Measurements from ENCODE around the gene SOX4. TPM values are rescaled to one million over a fixed set of nuclear protein-coding genes. Genes with fewer than 3 reads are reported as not detected.
"Not testable (repeated sequence)": the region's sequence is repeated elsewhere in the genome, so short reads cannot be mapped to it uniquely, and the experiment has no call there.

Gene SOX4
- total RNA-seq (1 to 10 TPM; 1.9 to 6.9 (median 2.3) TPM), polyA plus RNA-seq (1 to 10 TPM in 1 of 3 donors, under 1 TPM in 2; 0.49 to 1.0 (median 1.00) TPM)
- long read RNA-seq, donor 1, full-length matches to known transcripts = 8 of 8 reads
- long read RNA-seq, donor 1, partial matches to known transcripts = 0 of 8 reads
- long read RNA-seq, donor 1, other reads (novel, unspliced or antisense) = 0 of 8 reads
- long read RNA-seq, donor 2, full-length matches to known transcripts = 9 of 9 reads
- long read RNA-seq, donor 2, partial matches to known transcripts = 0 of 9 reads
- long read RNA-seq, donor 2, other reads (novel, unspliced or antisense) = 0 of 9 reads

GRCh38 chr6:21593412-21593926, at the start of gene SOX4:
Gene SOX4 (plus strand): TSS chr6:21593751. CDS start chr6:21594535, 784 bp downstream.
- TF ChIP-seq, protein P1, sequence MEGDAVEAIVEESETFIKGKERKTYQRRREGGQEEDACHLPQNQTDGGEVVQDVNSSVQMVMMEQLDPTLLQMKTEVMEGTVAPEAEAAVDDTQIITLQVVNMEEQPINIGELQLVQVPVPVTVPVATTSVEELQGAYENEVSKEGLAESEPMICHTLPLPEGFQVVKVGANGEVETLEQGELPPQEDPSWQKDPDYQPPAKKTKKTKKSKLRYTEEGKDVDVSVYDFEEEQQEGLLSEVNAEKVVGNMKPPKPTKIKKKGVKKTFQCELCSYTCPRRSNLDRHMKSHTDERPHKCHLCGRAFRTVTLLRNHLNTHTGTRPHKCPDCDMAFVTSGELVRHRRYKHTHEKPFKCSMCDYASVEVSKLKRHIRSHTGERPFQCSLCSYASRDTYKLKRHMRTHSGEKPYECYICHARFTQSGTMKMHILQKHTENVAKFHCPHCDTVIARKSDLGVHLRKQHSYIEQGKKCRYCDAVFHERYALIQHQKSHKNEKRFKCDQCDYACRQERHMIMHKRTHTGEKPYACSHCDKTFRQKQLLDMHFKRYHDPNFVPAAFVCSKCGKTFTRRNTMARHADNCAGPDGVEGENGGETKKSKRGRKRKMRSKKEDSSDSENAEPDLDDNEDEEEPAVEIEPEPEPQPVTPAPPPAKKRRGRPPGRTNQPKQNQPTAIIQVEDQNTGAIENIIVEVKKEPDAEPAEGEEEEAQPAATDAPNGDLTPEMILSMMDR (IDR thresholded peaks at IDR 0.05) = no peak
- Histone ChIP-seq H3K9me3 (no peaks in the 10 kb centered on the region), H3K4me3 (peak within 1 kb of the TSS; percentile 88), H3K27ac (peak within 1 kb of the TSS; percentile 84), H3K36me3 (ENCODE audit: insufficient read depth in 1 of 2, low read depth in 1 of 2) (no peaks in the 10 kb centered on the region), H3K27me3 (ENCODE audit: insufficient read depth in 3 of 3, low read length in 2 of 3) (no peaks in the 10 kb centered on the region), H3K4me1 (peaks cover 13% of the 10 kb centered on the region)
- ATAC-seq (peak; percentile 70 to 80 (median 77)), DNase-seq (peak; percentile 89 to 92)
- 0% methylated on average over 19 of the region's 19 CpGs for WGBS, 3 donors
- intact Hi-C loops (cut with DNase I) = no loop called here

- H3K4me1 ChIP-seq; H3K27ac ChIP-seq; ATAC-seq; DNase-seq; H3K27me3 ChIP-seq (ENCODE audit: insufficient read depth in 3 of 3, low read length in 2 of 3); H3K4me3 ChIP-seq; H3K36me3 ChIP-seq (ENCODE audit: insufficient read depth in 1 of 2, low read depth in 1 of 2); intact Hi-C loops (cut with DNase I): not testable (repeated sequence)
- peaks cover 11% of the 10 kb centered on the region for H3K9me3 ChIP-seq
- WGBS, 3 donors = 92 to 96% (median 93%) methylated on average over 22 to 26 of the region's 27 CpGs
Measured at GRCh38 chr6:21552286-21552685, 41.3 kb upstream of the SOX4 start.

DNA sequence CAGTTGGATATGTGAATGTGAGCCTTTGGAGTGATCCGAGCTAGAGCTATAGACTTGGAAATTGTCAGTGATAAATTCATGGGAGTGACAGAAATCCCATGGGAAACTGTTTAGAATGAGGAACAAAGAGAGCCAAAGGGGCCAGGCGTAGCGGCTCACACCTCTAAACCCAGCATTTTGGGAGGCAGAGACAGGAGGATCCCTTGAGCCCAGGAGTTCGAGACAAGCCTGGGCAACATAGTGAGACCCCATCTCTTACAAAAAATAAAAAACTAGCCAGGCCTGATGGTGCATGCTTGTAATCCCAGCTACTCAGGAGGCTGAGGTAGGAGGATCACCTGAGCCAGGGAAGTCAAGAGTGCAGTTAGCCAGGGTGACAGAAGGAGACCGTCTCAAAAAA, 39.3 kb upstream of the SOX4 start:
- TF ChIP-seq, protein P1 (IDR thresholded peaks at IDR 0.05) = no peak
- intact Hi-C loops (cut with DNase I) = no loop called here
- WGBS, 3 donors = 79 to 96% (median 96%) methylated on average over 5 of the region's 5 CpGs
- Histone ChIP-seq H3K4me1 (no peaks in the 10 kb centered on the region), H3K27me3 (ENCODE audit: insufficient read depth in 3 of 3, low read length in 2 of 3) (peaks cover 0 to 3% (median 0%) of the 10 kb centered on the region in 3 donors), H3K4me3 (no peak overlapping the region), H3K27ac (no peak overlapping the region), H3K9me3 (peaks cover 7% of the 10 kb centered on the region), H3K36me3 (ENCODE audit: insufficient read depth in 1 of 2, low read depth in 1 of 2) (no peaks in the 10 kb centered on the region)
- no peak for ATAC-seq
- DNase-seq = no peak

GRCh38 chr6:21555197-21555596, 38.4 kb upstream of the SOX4 start:
- H3K27me3 ChIP-seq (ENCODE audit: insufficient read depth in 3 of 3, low read length in 2 of 3) = peaks cover 0 to 3% (median 0%) of the 10 kb centered on the region in 3 donors
- no peak for ATAC-seq
- intact Hi-C loops (cut with DNase I) = no loop called here
- no peaks in the 10 kb centered on the region for H3K9me3 ChIP-seq
- no peaks in the 10 kb centered on the region for H3K36me3 ChIP-seq (ENCODE audit: insufficient read depth in 1 of 2, low read depth in 1 of 2)
- DNase-seq = no peak
- 78 to 87% (median 84%) methylated on average over 5 of the region's 5 CpGs for WGBS, 3 donors
- TF ChIP-seq, protein P1 (IDR thresholded peaks at IDR 0.05) = no peak
- no peak overlapping the region for H3K4me3 ChIP-seq
- H3K4me1 ChIP-seq = no peaks in the 10 kb centered on the region
- H3K27ac ChIP-seq = no peak overlapping the region

- intact Hi-C loops (cut with DNase I) = no loop called here
- Histone ChIP-seq H3K4me1 (no peaks in the 10 kb centered on the region), H3K36me3 (ENCODE audit: insufficient read depth in 1 of 2, low read depth in 1 of 2) (no peaks in the 10 kb centered on the region), H3K27me3 (ENCODE audit: insufficient read depth in 3 of 3, low read length in 2 of 3) (peaks cover 0 to 3% (median 0%) of the 10 kb centered on the region in 3 donors), H3K27ac (no peak overlapping the region), H3K4me3 (no peak overlapping the region), H3K9me3 (no peaks in the 10 kb centered on the region)
- WGBS, 3 donors = 28 to 46% (median 34%) methylated on average over 6 of the region's 6 CpGs
- no peak for DNase-seq
- no peak for ATAC-seq
- TF ChIP-seq, protein P1 (IDR thresholded peaks at IDR 0.05) = no peak
Measured at GRCh38 chr6:21556511-21556910, 37.0 kb upstream of the SOX4 start.
